ENCODE measurements around the gene AP1M1.

GRCh38 chr19:16206637-16207036 lies 8.9 kb downstream of the AP1M1 start:
- TF ChIP-seq POLR2A (IDR thresholded peaks at IDR 0.05; ENCODE audit: low read depth, low read length): no peak
- no peak for TF ChIP-seq POLR2AphosphoS5 (IDR thresholded peaks at IDR 0.05; ENCODE audit: low read depth, low read length)

Data from GM12892 (cell line).